ENCODE data around the gene KRT9. TPM values are rescaled to one million over a fixed set of nuclear protein-coding genes. Genes with fewer than 3 reads are reported as not detected.

The KRT9 gene
- total and polyA plus RNA-seq, 9 of the 15 experiments (the other 6 are each of a cell fraction or from before 2014, with no cell fraction given): 0.03 TPM; not detected in 8

DNA sequence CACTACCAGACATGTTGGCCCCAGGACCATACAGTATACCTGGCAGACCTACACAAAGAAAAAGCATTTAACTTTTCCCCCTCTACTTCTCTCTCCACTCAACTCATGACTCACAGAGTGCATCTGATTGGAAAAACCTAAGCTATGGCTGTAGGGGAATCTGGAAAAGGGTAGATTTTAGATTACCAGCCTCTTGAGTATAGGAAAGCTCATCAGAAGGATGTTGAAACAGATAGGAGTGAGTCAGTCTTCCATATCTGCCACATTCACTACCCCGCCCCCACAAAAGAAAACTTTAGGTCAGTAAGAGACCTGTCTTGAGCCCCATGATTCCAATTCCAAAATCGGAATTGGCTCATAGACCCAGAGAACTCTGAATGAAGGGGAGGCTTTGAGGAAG is 12.3 kb downstream of the KRT9 start (continued):
- TF ChIP-seq ATF4 (CRISPR knock-in tag; IDR thresholded peaks at IDR 0.05) (no peak), ZNF263 (CRISPR knock-in tag; IDR thresholded peaks at IDR 0.05; ENCODE audit: borderline replicate concordance) (no peak), ZNF311 (CRISPR knock-in tag; IDR thresholded peaks at IDR 0.05) (no peak), HDAC1 (IDR thresholded peaks at IDR 0.05) (peak in 1 of 2 experiments; percentile 33; a peak in 1 of 4 replicates), RBM14 (IDR thresholded peaks at IDR 0.05; ENCODE audit: borderline replicate concordance, insufficient read depth, low read depth, low read length) (no peak), SMARCA5 (IDR thresholded peaks at IDR 0.05) (no peak), JUN (IDR thresholded peaks at IDR 0.05; ENCODE audit: borderline replicate concordance, low read depth, low read length) (peak; percentile 68; the same call in 1 of the 2 replicates), JUN (CRISPR knock-in tag; IDR thresholded peaks at IDR 0.05; ENCODE audit: borderline replicate concordance) (no peak), CEBPG (CRISPR knock-in tag; IDR thresholded peaks at IDR 0.05) (no peak), CEBPG (tag; conservative IDR thresholded peaks at IDR 0.05 in 1 of 2, IDR thresholded peaks at IDR 0.05 in 1 of 2) (0 out of 4 replicates have a peak, but pooled peaks of 1 of the 2 experiments have one; percentile 12), SMARCE1 (IDR thresholded peaks at IDR 0.05) (peak; percentile 68; the same call in 1 of the 2 replicates), CUX1 (CRISPR knock-in tag; IDR thresholded peaks at IDR 0.05) (no peak), TEAD1 (CRISPR knock-in tag; IDR thresholded peaks at IDR 0.05) (no peak), ZBTB11 (CRISPR knock-in tag; IDR thresholded peaks at IDR 0.05) (no peak), ZNF444 (CRISPR knock-in tag; IDR thresholded peaks at IDR 0.05) (no peak)
- TF ChIP-seq, protein P1, sequence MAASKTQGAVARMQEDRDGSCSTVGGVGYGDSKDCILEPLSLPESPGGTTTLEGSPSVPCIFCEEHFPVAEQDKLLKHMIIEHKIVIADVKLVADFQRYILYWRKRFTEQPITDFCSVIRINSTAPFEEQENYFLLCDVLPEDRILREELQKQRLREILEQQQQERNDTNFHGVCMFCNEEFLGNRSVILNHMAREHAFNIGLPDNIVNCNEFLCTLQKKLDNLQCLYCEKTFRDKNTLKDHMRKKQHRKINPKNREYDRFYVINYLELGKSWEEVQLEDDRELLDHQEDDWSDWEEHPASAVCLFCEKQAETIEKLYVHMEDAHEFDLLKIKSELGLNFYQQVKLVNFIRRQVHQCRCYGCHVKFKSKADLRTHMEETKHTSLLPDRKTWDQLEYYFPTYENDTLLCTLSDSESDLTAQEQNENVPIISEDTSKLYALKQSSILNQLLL (CRISPR knock-in tag; IDR thresholded peaks at IDR 0.05; ENCODE audit: borderline replicate concordance): no peak
